ENCODE data around the gene CHEK1. TPM values are rescaled to one million over a fixed set of nuclear protein-coding genes. Genes with fewer than 3 reads are reported as not detected.
A peak's percentile ranks its signal among the peaks of the same experiment; 100 is the strongest.

CHEK1 gene
- total and polyA plus RNA-seq, 9 of the 15 experiments (the other 6 are each of a cell fraction or from before 2014, with no cell fraction given): 62.6 to 108 (median 87.5) TPM

- TF ChIP-seq MAX (CRISPR knock-in tag; IDR thresholded peaks at IDR 0.05) (peak; percentile 79), TGIF2 (CRISPR knock-in tag; IDR thresholded peaks at IDR 0.05) (no peak), POLR2G (IDR thresholded peaks at IDR 0.05; ENCODE audit: low read depth, low read length) (peak; percentile 82), PKNOX1 (IDR thresholded peaks at IDR 0.05) (peak; percentile 100), HDAC8 (tag; IDR thresholded peaks at IDR 0.05) (no peak), TCF3 (CRISPR knock-in tag; IDR thresholded peaks at IDR 0.05) (no peak), ZNF212 (CRISPR knock-in tag; IDR thresholded peaks at IDR 0.05) (no peak), PCBP2 (IDR thresholded peaks at IDR 0.05; ENCODE audit: low read depth, low read length, poor library complexity, severe bottlenecking) (no peak), MYBL2 (IDR thresholded peaks at IDR 0.05; ENCODE audit: low read depth) (no peak), MYBL2 (CRISPR knock-in tag; IDR thresholded peaks at IDR 0.05; ENCODE audit: borderline replicate concordance) (no peak), ZSCAN32 (CRISPR knock-in tag; IDR thresholded peaks at IDR 0.05) (no peak), LCOR (CRISPR knock-in tag; IDR thresholded peaks at IDR 0.05) (no peak; the same call in none of the 2 replicates), TFAP4 (CRISPR knock-in tag; IDR thresholded peaks at IDR 0.05; ENCODE audit: borderline replicate concordance) (peak; percentile 44; the same call in 1 of the 2 replicates), NRF1 (conservative IDR thresholded peaks at IDR 0.05 in 1 of 2, IDR thresholded peaks at IDR 0.05 in 1 of 2) (peak; percentile 83 to 86), MLLT1 (IDR thresholded peaks at IDR 0.05) (peak; percentile 60 to 95), ARID4B (CRISPR knock-in tag; IDR thresholded peaks at IDR 0.05) (peak; percentile 76), CEBPG (CRISPR knock-in tag; IDR thresholded peaks at IDR 0.05) (no peak), CEBPG (tag; conservative IDR thresholded peaks at IDR 0.05 in 1 of 2, IDR thresholded peaks at IDR 0.05 in 1 of 2) (no peak), ZNF445 (CRISPR knock-in tag; IDR thresholded peaks at IDR 0.05; ENCODE audit: low read depth) (no peak), ERF (CRISPR knock-in tag; IDR thresholded peaks at IDR 0.05) (no peak)
These were observed 32.5 kb upstream of the CHEK1 start, which contains the start of gene STT3A (continued) for GRCh38 chr11:125592305-125593113.
